K562 (cell line): Measurements from ENCODE around the gene GSTM1.
"Not testable (repeated sequence)": the region's sequence is repeated elsewhere in the genome, so short reads cannot be mapped to it uniquely, and the experiment has no call there.

Source experiments
- ARID2 ChIP-seq: fragments of 450-650 bp; IDR thresholded peaks from 2 replicates; pipeline ENCODE4 v1.6.1; 2017; ENCODE audit warnings: antibody characterized with exemption, mild to moderate bottlenecking
- EHMT2 ChIP-seq: fragments of 450-650 bp; IDR thresholded peaks from 2 replicates; pipeline ENCODE4 v1.6.1; 2018; ENCODE audit warnings: antibody characterized with exemption
- HNRNPH1 ChIP-seq: fragments of 200-400 bp; formaldehyde crosslinking; optimal IDR thresholded peaks from 2 replicates; pipeline ENCODE3; 2017; ENCODE audit warnings: low read depth, mild to moderate bottlenecking, low read length, moderate library complexity
- MAX ChIP-seq: sonication (generic); formaldehyde crosslinking; IDR thresholded peaks from 2 replicates; pipeline ENCODE4 v1.9.0; 2022; ENCODE audit warnings: mild to moderate bottlenecking, missing genetic modification reagents
- POLR2AphosphoS5 ChIP-seq: IDR thresholded peaks from 2 replicates; pipeline ENCODE4 v1.6.1; 2011; ENCODE audit warnings: mild to moderate bottlenecking, low read depth, low read length, moderate library complexity; ENCODE audit not compliant: control insufficient read depth, insufficient read depth
- VEZF1 ChIP-seq: fragments of 200-800 bp; sonication (Bioruptor generic); IDR thresholded peaks from 2 replicates; pipeline ENCODE4 v1.6.1; 2017; ENCODE audit warnings: missing genetic modification characterization, missing compliant biosample characterization
- ZNF609 ChIP-seq: sonication (generic); formaldehyde crosslinking; IDR thresholded peaks from 2 replicates; pipeline ENCODE4 v1.8.1; 2023; ENCODE audit warnings: missing genetic modification reagents, mild to moderate bottlenecking, borderline replicate concordance
- ZZZ3 ChIP-seq: fragments of 450-650 bp; IDR thresholded peaks from 2 replicates; pipeline ENCODE4 v1.6.1; 2016; ENCODE audit warnings: antibody characterized with exemption, mild to moderate bottlenecking, moderate library complexity
- TF ChIP-seq, protein P1 (sequence below), 3 experiments: IDR thresholded peaks in 2 of 3; conservative IDR thresholded peaks in 1 of 3; 2 replicates each; pipeline ENCODE4 v1.5.1; 2011 to 2012; ENCODE audit warnings: low read length in 3 of 3, mild to moderate bottlenecking in 3 of 3, control low read depth in 2 of 3, improper control_type of control experiment in 1 of 3, inconsistent platforms in 1 of 3, low read depth in 1 of 3, mixed read lengths in 1 of 3, moderate library complexity in 1 of 3; ENCODE audit not compliant: insufficient read depth in 2 of 3

DNA sequence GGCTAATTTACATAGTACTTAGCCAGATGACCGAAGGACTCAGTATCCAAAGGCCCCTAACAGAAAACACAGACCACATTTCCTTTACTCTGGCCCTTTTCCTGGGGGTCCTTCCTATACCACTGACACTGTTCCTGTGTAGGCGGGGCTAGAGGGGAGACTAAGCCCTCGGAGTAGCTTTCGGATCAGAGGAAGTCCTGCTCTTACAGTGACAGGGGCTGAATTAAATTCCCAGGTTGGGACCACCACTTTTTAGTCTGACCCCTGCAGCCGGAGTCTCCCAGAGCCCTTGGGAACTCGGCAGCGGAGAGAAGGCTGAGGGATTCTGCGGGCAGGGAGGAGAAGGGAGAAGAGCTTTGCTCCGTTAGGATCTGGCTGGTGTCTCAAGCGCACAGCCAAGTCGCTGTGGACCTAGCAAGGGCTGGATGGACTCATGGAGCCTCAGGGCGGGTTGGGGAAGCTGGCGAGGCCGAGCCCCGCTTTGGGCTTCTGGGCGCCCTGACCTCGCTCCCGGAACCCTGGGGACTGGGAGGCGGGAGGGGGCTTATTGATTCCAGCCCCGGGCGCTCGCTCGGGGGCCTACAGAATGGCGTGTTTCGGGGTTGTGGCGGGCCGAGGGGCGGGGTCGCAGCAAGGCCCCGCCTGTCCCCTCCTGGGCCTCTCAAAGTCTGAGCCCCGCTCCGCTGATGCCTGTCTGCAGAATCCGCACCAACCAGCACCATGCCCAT, 24.1 kb downstream of the GSTM1 start, which contains the start of gene GSTM5:
- not testable (repeated sequence) for TF ChIP-seq VEZF1 (CRISPR knock-in tag); POLR2AphosphoS5; EHMT2; ZNF609 (CRISPR knock-in tag); ARID2; MAX; ZZZ3; HNRNPH1
- TF ChIP-seq, protein P1, sequence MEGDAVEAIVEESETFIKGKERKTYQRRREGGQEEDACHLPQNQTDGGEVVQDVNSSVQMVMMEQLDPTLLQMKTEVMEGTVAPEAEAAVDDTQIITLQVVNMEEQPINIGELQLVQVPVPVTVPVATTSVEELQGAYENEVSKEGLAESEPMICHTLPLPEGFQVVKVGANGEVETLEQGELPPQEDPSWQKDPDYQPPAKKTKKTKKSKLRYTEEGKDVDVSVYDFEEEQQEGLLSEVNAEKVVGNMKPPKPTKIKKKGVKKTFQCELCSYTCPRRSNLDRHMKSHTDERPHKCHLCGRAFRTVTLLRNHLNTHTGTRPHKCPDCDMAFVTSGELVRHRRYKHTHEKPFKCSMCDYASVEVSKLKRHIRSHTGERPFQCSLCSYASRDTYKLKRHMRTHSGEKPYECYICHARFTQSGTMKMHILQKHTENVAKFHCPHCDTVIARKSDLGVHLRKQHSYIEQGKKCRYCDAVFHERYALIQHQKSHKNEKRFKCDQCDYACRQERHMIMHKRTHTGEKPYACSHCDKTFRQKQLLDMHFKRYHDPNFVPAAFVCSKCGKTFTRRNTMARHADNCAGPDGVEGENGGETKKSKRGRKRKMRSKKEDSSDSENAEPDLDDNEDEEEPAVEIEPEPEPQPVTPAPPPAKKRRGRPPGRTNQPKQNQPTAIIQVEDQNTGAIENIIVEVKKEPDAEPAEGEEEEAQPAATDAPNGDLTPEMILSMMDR (IDR thresholded peaks at IDR 0.05 in 2 of 3, conservative IDR thresholded peaks at IDR 0.05 in 1 of 3; ENCODE audit: insufficient read depth in 2 of 3, low read depth in 1 of 3, low read length in 3 of 3) = not testable (repeated sequence)
